K562 (cell line): ENCODE measurements around the gene GABRD. TPM values are rescaled to one million over a fixed set of nuclear protein-coding genes. Genes with fewer than 3 reads are reported as not detected.

Source experiments
- ATAC-seq: fragments of 200-7000 bp; cut with Tn5 transposase; 3 replicates; pipeline ENCODE4 v1.9.1; 2020; ENCODE audit warnings: moderate library complexity
- BruUV-seq: library from RNA; stranded (reverse); fragments of 400-500 nt; replicated peaks from 2 replicates; lab custom pipeline; 2021; lab: Mats Ljungman, UMichigan
- CTCF ChIA-PET: fragments of 300-600 bp; formaldehyde crosslinking; extraction: SDS; loops from one replicate; lab custom pipeline; 2021; ENCODE audit warnings: low intra/inter-chr PET ratio; lab: Yijun Ruan, JAX
- POLR2A ChIA-PET: fragments of 300-600, 350-650 bp; sonication (Branson Sonifier 250); formaldehyde crosslinking; extraction: SDS; loops from one replicate; lab custom pipeline; 2021; ENCODE audit warnings: antibody characterized with exemption, inconsistent platforms; lab: Yijun Ruan, JAX
- DNase-seq, 4 experiments: peaks; one replicate each; pipeline versions ENCODE4 v3.0.0 to v3.0.0-alpha.2; 2011 to 2018; ENCODE audit warnings: low spot score in 3 of 4, mixed read lengths in 3 of 4; ENCODE audit errors: extremely low read depth in 1 of 4
- FAIRE-seq: peaks from 2 replicates; lab custom pipeline; 2011; peaks lifted over from hg19 to GRCh38; lab: Jason Lieb, UNC
- H2AFZ ChIP-seq: 2 replicates; pipeline ENCODE4 v1.6.0; 2011; ENCODE audit warnings: low read depth, low read length, control low read depth, inconsistent platforms
- H3K27ac ChIP-seq: fragments of 200-600 bp; 3 replicates; pipeline ENCODE4 v1.8.0; 2011; ENCODE audit warnings: low read depth, mild to moderate bottlenecking, control low read depth, inconsistent platforms, low read length, moderate library complexity, mixed read lengths; ENCODE audit errors: extremely low read depth
- H3K27me3 ChIP-seq, 2 experiments: fragments of 300-600 bp in 1 of 2; 2 replicates in 1 of 2; 3 replicates in 1 of 2; pipeline versions ENCODE4 v1.6.0 to v1.8.0; 2011; ENCODE audit warnings: inconsistent platforms in 2 of 2, low read length in 2 of 2, mild to moderate bottlenecking in 1 of 2, mixed read lengths in 1 of 2, moderate library complexity in 1 of 2; ENCODE audit not compliant: control insufficient read depth in 2 of 2, insufficient read depth in 2 of 2
- H3K36me3 ChIP-seq: fragments of 300-600 bp; 3 replicates; pipeline ENCODE4 v1.8.0; 2011; ENCODE audit warnings: mild to moderate bottlenecking, low read length, inconsistent platforms; ENCODE audit not compliant: control insufficient read depth, insufficient read depth
- H3K4me1 ChIP-seq, 2 experiments: fragments of 200-600 bp in 1 of 2; replicated peaks in 1 of 2; 2 replicates in 1 of 2; 3 replicates in 1 of 2; pipeline versions ENCODE4 v1.5.1 to v1.8.0; 2011; ENCODE audit warnings: inconsistent platforms in 2 of 2, low read length in 2 of 2, mild to moderate bottlenecking in 1 of 2, mixed read lengths in 1 of 2, moderate library complexity in 1 of 2; ENCODE audit not compliant: control insufficient read depth in 2 of 2, insufficient read depth in 2 of 2
- H3K4me2 ChIP-seq: 2 replicates; pipeline ENCODE4 v1.6.1; 2011; ENCODE audit warnings: low read length, control low read depth, inconsistent platforms, mixed read lengths; ENCODE audit not compliant: insufficient read depth
- H3K4me3 ChIP-seq: fragments of 200-600 bp; sonication (generic), shearing (Covaris generic); 2 replicates; pipeline ENCODE4 v1.5.1; 2016; ENCODE audit warnings: control low read depth, inconsistent platforms
- H3K79me2 ChIP-seq: fragments of 200-600 bp; 3 replicates; pipeline ENCODE4 v1.8.0; 2011; ENCODE audit warnings: low read length, inconsistent platforms; ENCODE audit not compliant: control insufficient read depth, insufficient read depth
- H3K9ac ChIP-seq, 2 experiments: 2 replicates each; pipeline versions ENCODE4 v1.6.0 to v1.6.1; 2011; ENCODE audit warnings: low read depth in 2 of 2, low read length in 2 of 2, control low read depth in 1 of 2, inconsistent platforms in 1 of 2, mild to moderate bottlenecking in 1 of 2, mixed read lengths in 1 of 2; ENCODE audit not compliant: insufficient read depth in 1 of 2
- H3K9me1 ChIP-seq: one replicate; pipeline ENCODE4 v1.6.0; 2011; ENCODE audit warnings: inconsistent platforms, mild to moderate bottlenecking, low read length, moderate library complexity; ENCODE audit not compliant: control insufficient read depth, insufficient read depth
- H3K9me3 ChIP-seq: replicated peaks from 2 replicates; pipeline ENCODE4 v1.5.1; 2011; ENCODE audit warnings: low read depth, low read length, inconsistent platforms; ENCODE audit not compliant: control insufficient read depth, insufficient read depth
- H4K20me1 ChIP-seq: replicated peaks from 2 replicates; pipeline ENCODE4 v1.6.1; 2011; ENCODE audit warnings: low read length, inconsistent platforms, mixed read lengths; ENCODE audit not compliant: control insufficient read depth, insufficient read depth
- AFF4 ChIP-seq: sonication (generic); formaldehyde crosslinking; IDR thresholded peaks from 2 replicates; pipeline ENCODE4 v1.8.0; 2023; ENCODE audit warnings: mild to moderate bottlenecking, missing genetic modification reagents
- DNMT1 ChIP-seq: fragments of 450-650 bp; IDR thresholded peaks from 2 replicates; pipeline ENCODE4 v1.6.1; 2016; ENCODE audit warnings: antibody characterized with exemption, mild to moderate bottlenecking
- HDAC6 ChIP-seq: IDR thresholded peaks from 2 replicates; pipeline ENCODE4 v1.6.1; 2012; ENCODE audit warnings: low read depth, mild to moderate bottlenecking, control low read depth, inconsistent platforms, low read length, moderate library complexity
- HLTF ChIP-seq: fragments of 450-650 bp; IDR thresholded peaks from 2 replicates; pipeline ENCODE4 v1.6.1; 2016
- LARP7 ChIP-seq: fragments of 450-650 bp; IDR thresholded peaks from 2 replicates; pipeline ENCODE4 v1.6.1; 2016
- POLR2G ChIP-seq: fragments of 200-400 bp; formaldehyde crosslinking; IDR thresholded peaks from 2 replicates; pipeline ENCODE4 v1.6.1; 2017; ENCODE audit warnings: low read depth, mild to moderate bottlenecking, antibody characterized with exemption, low read length, moderate library complexity
- RBM22 ChIP-seq: fragments of 200-400 bp; formaldehyde crosslinking; IDR thresholded peaks from 2 replicates; pipeline ENCODE4 v1.6.1; 2018; ENCODE audit warnings: low read length, low read depth; ENCODE audit not compliant: poor library complexity, severe bottlenecking
- RBM34 ChIP-seq: fragments of 200-400 bp; formaldehyde crosslinking; IDR thresholded peaks from 2 replicates; pipeline ENCODE4 v1.6.1; 2018; ENCODE audit warnings: low read length, borderline replicate concordance; ENCODE audit not compliant: insufficient read depth
- RNF2 ChIP-seq: sonication (generic); IDR thresholded peaks from 2 replicates; pipeline ENCODE4 v1.6.1; 2016
- SOX6 ChIP-seq: fragments of 450-650 bp; IDR thresholded peaks from 2 replicates; pipeline ENCODE4 v1.6.1; 2014; ENCODE audit warnings: mild to moderate bottlenecking
- THRA ChIP-seq: fragments of 450-650 bp; IDR thresholded peaks from 2 replicates; pipeline ENCODE4 v1.6.1; 2017; ENCODE audit warnings: mild to moderate bottlenecking, moderate library complexity
- TRIM25 ChIP-seq: fragments of 450-650 bp; IDR thresholded peaks from 2 replicates; pipeline ENCODE4 v1.7.0; 2016; ENCODE audit warnings: borderline replicate concordance
- ZNF75A ChIP-seq: fragments of 450-650 bp; formaldehyde crosslinking; IDR thresholded peaks from 2 replicates; pipeline ENCODE4 v1.4.0; 2020; ENCODE audit warnings: mild to moderate bottlenecking
- WGBS: fragments of 100-300 bp; shearing (Covaris generic); methylation state at CpG from one replicate; pipeline ENCODE4 v1.1.6; 2016; ENCODE audit warnings: low coverage, mixed read lengths; ENCODE audit not compliant: insufficient coverage; ENCODE audit errors: missing lambda C conversion rate; 5-methylcytosine and 5-hydroxymethylcytosine counted together
- in situ Hi-C: fragments of 300-500 bp; cut with MboI; formaldehyde crosslinking; loops from 4 replicates; pipeline ENCODE4 v1.15.0; 2018; ENCODE audit warnings: inconsistent platforms, mixed read lengths
- intact Hi-C: fragments of 100-400 bp; cut with micrococcal nuclease; formaldehyde crosslinking; loops from 2 replicates; pipeline ENCODE4 v1.14.2; 2022
- polyA plus RNA-seq, 8 experiments: library from polyadenylated mRNA; depleted of rRNA in 4 of 8; stranded (reverse) in 5 of 8; unstranded in 3 of 8; fragments of >200 nt; fragmentation: Nextera tagmentation in 2 of 8; fragmentation: Illumina TruSeq in 1 of 8; extraction: Ambion mirVana in 2 of 8; extraction: Trizol in 1 of 8; gene quantifications; 2 replicates each; pipeline versions ENCODE4 v1.2.1 to v1.2.3, GENCODE V29; 2011 to 2014; ENCODE audit warnings: inconsistent platforms in 1 of 8, missing spikeins in 1 of 8
- total RNA-seq, 7 experiments: library from RNA; depleted of rRNA in 6 of 7; stranded (reverse); fragments of >200 nt in 6 of 7; fragmentation: Illumina TruSeq in 2 of 7; extraction: Trizol in 2 of 7; gene quantifications; 2 replicates each; pipeline versions ENCODE4 v1.2.1 to v1.2.3, GENCODE V29; 2011 to 2021; ENCODE audit warnings: low replicate concordance in 1 of 7

The GABRD gene
- total and polyA plus RNA-seq, 9 of the 15 experiments (the other 6 are each of a cell fraction or from before 2014, with no cell fraction given): 0.07 TPM; not detected in 8

GRCh38 chr1:2014181-2014580 is 5.0 kb upstream of the GABRD start (continued):
- TF ChIP-seq POLR2G (no peak), HLTF (no peak), HDAC6 (no peak), RBM22 (no peak), SOX6 (no peak), ZNF75A (CRISPR knock-in tag) (no peak), RNF2 (no peak), THRA (no peak), LARP7 (no peak)

GRCh38 chr1:2014741-2015735 is 4.1 kb upstream of the GABRD start:
- H3K36me3 ChIP-seq: no peaks in the 10 kb centered on the region
- in situ Hi-C loops (no loop called here), intact Hi-C loops (no loop called here)
- no peak overlapping the region for H3K9ac ChIP-seq
- H3K4me3 ChIP-seq: no peak overlapping the region
- no peak for DNase-seq
- 1% methylated on average over 34 of the region's 34 CpGs for WGBS
- CTCF ChIA-PET: no interaction called here
- no peaks in the 10 kb centered on the region for H3K9me3 ChIP-seq
- H3K79me2 ChIP-seq: no peaks in the 10 kb centered on the region
- no TSS peak for BruUV-seq
- ATAC-seq: no peak
- no peak overlapping the region for H3K27ac ChIP-seq
- peaks cover 0 to 13% of the 10 kb centered on the region in 2 experiments; a peak in 1 of 5 replicates for H3K4me1 ChIP-seq
- no peak for FAIRE-seq
- POLR2A ChIA-PET: interaction anchor here (0.7 to 1.7 kb wide), 3 partner anchors 9 to 31 kb away, joined by 3 to 5 read pairs (median 3); no protein-coding TSS in a partner anchor
- H3K4me2 ChIP-seq: no peak overlapping the region
- no peaks in the 10 kb centered on the region for H3K9me1 ChIP-seq
- no peak overlapping the region for H2AFZ ChIP-seq
- H3K27me3 ChIP-seq: peaks cover 71 to 92% of the 10 kb centered on the region in 2 experiments
- peaks cover 15% of the 10 kb centered on the region; the same call in 1 of the 2 replicates for H4K20me1 ChIP-seq
- no peak for TF ChIP-seq AFF4
- TF ChIP-seq RBM34: no peak
- TF ChIP-seq TRIM25: no peak
- no peak for TF ChIP-seq DNMT1
- TF ChIP-seq RNF2: 0 out of 2 replicates have a peak, but pooled peaks have one; percentile 15
